ENCODE measurements around the gene KRTAP4-11.
"Not testable (repeated sequence)": the region's sequence is repeated elsewhere in the genome, so short reads cannot be mapped to it uniquely, and the experiment has no call there.

Gene KRTAP4-11

GRCh38 chr17:41123292-41123990 lies 5.3 kb upstream of the KRTAP4-11 start:
- DNase-seq = not testable (repeated sequence)

GRCh38 chr17:41121742-41122141 lies 3.6 kb upstream of the KRTAP4-11 start:
- no peak for DNase-seq

GRCh38 chr17:41119696-41120690 lies 1.8 kb upstream of the KRTAP4-11 start:
- DNase-seq = peak; percentile 32

- DNase-seq = peak; percentile 45
Observed at GRCh38 chr17:41118721-41119120, 548 bp upstream of the KRTAP4-11 start.

GRCh38 chr17:41116297-41116696 lies 1.9 kb downstream of the KRTAP4-11 start:
- DNase-seq = peak; percentile 50

- DNase-seq = no peak
Observed at GRCh38 chr17:41111151-41111885, 6.9 kb downstream of the KRTAP4-11 start.

GRCh38 chr17:41108728-41109386 lies 9.3 kb downstream of the KRTAP4-11 start:
- DNase-seq = not testable (repeated sequence)

GRCh38 chr17:41107941-41108450 lies 10.2 kb downstream of the KRTAP4-11 start:
- DNase-seq = peak; percentile 34

GRCh38 chr17:41105347-41105746 lies 12.8 kb downstream of the KRTAP4-11 start, which contains the start of gene KRTAP4-9:
Gene KRTAP4-9 (plus strand): TSS chr17:41105389. CDS start chr17:41105389, 0 bp downstream.
- DNase-seq = not testable (repeated sequence)

GRCh38 chr17:41104386-41105038 lies 13.7 kb downstream of the KRTAP4-11 start:
- peak; percentile 84 for DNase-seq

- no peak for DNase-seq
Observed at GRCh38 chr17:41103896-41104295, 14.3 kb downstream of the KRTAP4-11 start.

- DNase-seq = no peak
Observed at GRCh38 chr17:41101586-41102259, 16.4 kb downstream of the KRTAP4-11 start, which contains the start of gene KRTAP4-16. Gene KRTAP4-16 (minus strand): TSS chr17:41102209. CDS start chr17:41102209, 0 bp downstream.

GRCh38 chr17:41099682-41100480 lies 18.3 kb downstream of the KRTAP4-11 start:
- DNase-seq = peak; percentile 91

GRCh38 chr17:41098481-41098880 lies 19.7 kb downstream of the KRTAP4-11 start:
- peak; percentile 70 for DNase-seq

- DNase-seq = no peak
Observed at GRCh38 chr17:41098042-41098441, 20.1 kb downstream of the KRTAP4-11 start, which contains the start of gene KRTAP4-8. Gene KRTAP4-8 (minus strand): TSS chr17:41098142. CDS start chr17:41098084, 58 bp downstream.

- DNase-seq = no peak
Observed at GRCh38 chr17:41096055-41096454, 22.1 kb downstream of the KRTAP4-11 start.

- DNase-seq = not testable (repeated sequence)
Observed at GRCh38 chr17:41088760-41089352, 29.3 kb downstream of the KRTAP4-11 start.

- not testable (repeated sequence) for DNase-seq
Observed at GRCh38 chr17:41084100-41084856, 33.9 kb downstream of the KRTAP4-11 start, which contains the start of gene KRTAP4-7. Gene KRTAP4-7 (plus strand): TSS chr17:41084150. CDS start chr17:41084207, 57 bp downstream.

Data from fibroblast of skin of scalp (primary cell).